HepG2 (cell line): ENCODE measurements around the gene PLA2G4A. TPM values are rescaled to one million over a fixed set of nuclear protein-coding genes. Genes with fewer than 3 reads are reported as not detected.

ENCODE experiments used
- ATAC-seq: fragments of 200-7000 bp; cut with Tn5 transposase; 3 replicates; pipeline ENCODE4 v1.9.1; 2020; ENCODE audit warnings: mild to moderate bottlenecking, moderate library complexity
- BruUV-seq: library from RNA; stranded (reverse); fragments of 400-500 nt; replicated peaks from 2 replicates; lab custom pipeline; 2021; lab: Mats Ljungman, UMichigan
- CTCF ChIA-PET: fragments of 300-600 bp; formaldehyde crosslinking; extraction: SDS; loops from one replicate; lab custom pipeline; 2021; ENCODE audit warnings: low total read pairs, inconsistent platforms, low intra/inter-chr PET ratio; lab: Yijun Ruan, JAX
- POLR2A ChIA-PET: fragments of 350-600 bp; sonication (Branson Sonifier 250); formaldehyde crosslinking; loops from one replicate; lab custom pipeline; 2020; ENCODE audit warnings: antibody characterized with exemption, inconsistent platforms; lab: Yijun Ruan, JAX
- DNase-seq: peaks from one replicate; pipeline ENCODE4 v3.0.0-alpha.2; 2015; ENCODE audit warnings: low spot score
- FAIRE-seq: peaks from 3 replicates; lab custom pipeline; 2011; peaks lifted over from hg19 to GRCh38; lab: Jason Lieb, UNC
- H2AFZ ChIP-seq: one replicate; pipeline ENCODE4 v1.6.1; 2011; ENCODE audit warnings: low read length, inconsistent platforms
- H3K27ac ChIP-seq: fragments of 300-600 bp; 3 replicates; pipeline ENCODE4 v1.8.0; 2011; ENCODE audit warnings: mixed run types, mild to moderate bottlenecking, mixed read lengths, low read length, inconsistent platforms; ENCODE audit not compliant: insufficient read depth; ENCODE audit errors: extremely low read length
- H3K27me3 ChIP-seq, 2 experiments: fragments of 200-600 bp in 1 of 2; 2 replicates in 1 of 2; 3 replicates in 1 of 2; pipeline versions ENCODE4 v1.6.0 to v1.8.0; 2011; ENCODE audit warnings: low read length in 2 of 2, mild to moderate bottlenecking in 2 of 2, moderate library complexity in 2 of 2, inconsistent platforms in 1 of 2; ENCODE audit not compliant: insufficient read depth in 2 of 2, control insufficient read depth in 1 of 2
- H3K36me3 ChIP-seq, 2 experiments: fragments of 200-600 bp in 1 of 2; replicated peaks in 1 of 2; 2 replicates in 1 of 2; 3 replicates in 1 of 2; pipeline versions ENCODE4 v1.5.1 to v1.8.0; 2011; ENCODE audit warnings: low read length in 2 of 2, inconsistent platforms in 1 of 2; ENCODE audit not compliant: insufficient read depth in 2 of 2, control insufficient read depth in 1 of 2
- H3K4me1 ChIP-seq: 2 replicates; pipeline ENCODE4 v1.5.1; 2012; ENCODE audit warnings: low read length, inconsistent platforms; ENCODE audit not compliant: insufficient read depth
- H3K4me2 ChIP-seq: 2 replicates; pipeline ENCODE4 v1.6.0; 2011; ENCODE audit warnings: low read depth, low read length, inconsistent platforms
- H3K4me3 ChIP-seq, 3 experiments: fragments of 200-600 bp in 1 of 3; sonication (generic), shearing (Covaris generic) in 1 of 3; replicated peaks in 1 of 3; 2 replicates each; pipeline ENCODE4 v1.5.1; 2011 to 2016; ENCODE audit warnings: low read length in 3 of 3, inconsistent platforms in 2 of 3, low read depth in 2 of 3, mild to moderate bottlenecking in 2 of 3, control low read depth in 1 of 3, mixed read lengths in 1 of 3; ENCODE audit not compliant: insufficient read depth in 1 of 3
- H3K79me2 ChIP-seq: one replicate; pipeline ENCODE4 v1.6.1; 2011; ENCODE audit warnings: low read length, inconsistent platforms; ENCODE audit not compliant: insufficient read depth
- H3K9ac ChIP-seq: 2 replicates; pipeline ENCODE4 v1.6.0; 2011; ENCODE audit warnings: mild to moderate bottlenecking, low read depth, low read length, inconsistent platforms; ENCODE audit not compliant: insufficient read depth
- H3K9me3 ChIP-seq: 2 replicates; pipeline ENCODE4 v1.5.1; 2012; ENCODE audit warnings: mild to moderate bottlenecking, low read length
- H4K20me1 ChIP-seq: 2 replicates; pipeline ENCODE4 v1.6.0; 2011; ENCODE audit warnings: inconsistent platforms, mild to moderate bottlenecking, low read length, moderate library complexity; ENCODE audit not compliant: insufficient read depth
- ATF7 ChIP-seq, 2 experiments: fragments of 450-650 bp in 1 of 2; sonication (generic) in 1 of 2; formaldehyde crosslinking in 1 of 2; IDR thresholded peaks; 2 replicates each; pipeline versions ENCODE4 v1.4.0 to v1.6.1; 2016 to 2020; ENCODE audit warnings: antibody characterized with exemption in 1 of 2, mild to moderate bottlenecking in 1 of 2, missing genetic modification reagents in 1 of 2
- GATA4 ChIP-seq: sonication (generic); IDR thresholded peaks from 2 replicates; pipeline ENCODE4 v1.6.1; 2016; ENCODE audit warnings: antibody characterized with exemption, low read depth, borderline replicate concordance
- GFI1 ChIP-seq: sonication (generic); formaldehyde crosslinking; IDR thresholded peaks from 2 replicates; pipeline ENCODE4 v1.5.0; 2020; ENCODE audit warnings: missing genetic modification reagents, mild to moderate bottlenecking, borderline replicate concordance
- MLX ChIP-seq: IDR thresholded peaks from 2 replicates; pipeline ENCODE4 v1.6.1; 2016
- MXD4 ChIP-seq: IDR thresholded peaks from 2 replicates; pipeline ENCODE4 v1.6.1; 2016; ENCODE audit warnings: mild to moderate bottlenecking, missing biosample characterization, missing genetic modification reagents
- REST ChIP-seq, 2 experiments: IDR thresholded peaks; 2 replicates each; pipeline ENCODE4 v1.6.1; 2011 to 2012; ENCODE audit warnings: low read length in 2 of 2, borderline replicate concordance in 1 of 2, low read depth in 1 of 2, mild to moderate bottlenecking in 1 of 2, moderate library complexity in 1 of 2
- TFDP1 ChIP-seq: IDR thresholded peaks from 2 replicates; pipeline ENCODE4 v1.6.1; 2016; ENCODE audit warnings: missing compliant biosample characterization, missing genetic modification reagents, borderline replicate concordance
- ZNF263 ChIP-seq: sonication (generic); formaldehyde crosslinking; IDR thresholded peaks from 2 replicates; pipeline ENCODE4 v1.4.0; 2020; ENCODE audit warnings: missing genetic modification reagents
- ZNF333 ChIP-seq: sonication (generic); formaldehyde crosslinking; IDR thresholded peaks from 2 replicates; pipeline ENCODE4 v1.4.0; 2020; ENCODE audit warnings: mild to moderate bottlenecking, missing genetic modification reagents, borderline replicate concordance
- ZNF572 ChIP-seq: sonication (generic); formaldehyde crosslinking; IDR thresholded peaks from 2 replicates; pipeline ENCODE4 v1.5.1; 2020; ENCODE audit warnings: mild to moderate bottlenecking, missing genetic modification reagents
- ZNF615 ChIP-seq: sonication (generic); formaldehyde crosslinking; IDR thresholded peaks from 2 replicates; pipeline ENCODE4 v1.5.0; 2020; ENCODE audit warnings: mild to moderate bottlenecking, missing genetic modification reagents, borderline replicate concordance
- WGBS: methylation state at CpG from one replicate; pipeline ENCODE4 v1.1.6; 2017; ENCODE audit warnings: low lambda C conversion rate; 5-methylcytosine and 5-hydroxymethylcytosine counted together
- in situ Hi-C: cut with HindIII; loops from 2 replicates; pipeline ENCODE4 v1.10.0; 2017; ENCODE audit warnings: low pct_unique_long_range_greater_than_20kb; ENCODE audit not compliant: extremely low pct_ligation_motif_present
- intact Hi-C: fragments of 100-400 bp; cut with micrococcal nuclease; formaldehyde crosslinking; loops from one replicate; pipeline ENCODE4 v1.10.0; 2022; ENCODE audit not compliant: unreplicated experiment
- polyA plus RNA-seq, 8 experiments: library from polyadenylated mRNA; depleted of rRNA in 3 of 8; stranded (reverse) in 7 of 8; unstranded in 1 of 8; fragments of >200 nt; fragmentation: Illumina TruSeq in 4 of 8; extraction: Trizol in 4 of 8; gene quantifications; 2 replicates each; pipeline versions ENCODE4 v1.2.1 to v1.2.3, GENCODE V29; 2011 to 2016; ENCODE audit warnings: low read depth in 4 of 8, missing spikeins in 1 of 8, mixed read lengths in 1 of 8; ENCODE audit not compliant: insufficient read depth in 1 of 8
- total RNA-seq, 5 experiments: library from RNA; depleted of rRNA; stranded (reverse); fragments of >200 nt; fragmentation: Illumina TruSeq; extraction: Trizol; gene quantifications; 2 replicates each; pipeline ENCODE4 v1.2.3, GENCODE V29; 2016; ENCODE audit warnings: low read depth in 1 of 5

PLA2G4A gene
- total and polyA plus RNA-seq, 2 of the 13 experiments (the other 11 are each of a cell fraction or from before 2014, with no cell fraction given) = not detected

- Histone ChIP-seq H3K4me1 (no peaks in the 10 kb centered on the region), H3K36me3 (no peaks in the 10 kb centered on the region), H3K27ac (no peak overlapping the region), H3K4me3 (no peak overlapping the region), H3K27me3 (no peaks in the 10 kb centered on the region), H2AFZ (no peak overlapping the region), H3K79me2 (no peaks in the 10 kb centered on the region), H3K4me2 (no peak overlapping the region), H3K9me3 (no peaks in the 10 kb centered on the region)
- intact Hi-C loops (no loop called here), in situ Hi-C loops (no loop called here)
- ChIA-PET CTCF (no interaction called here), POLR2A (no interaction called here)
- ATAC-seq = no peak
- BruUV-seq = no TSS peak
- no peak for DNase-seq
- WGBS = 0% methylated on average over 1 of the region's 1 CpG
- no peak for FAIRE-seq
- TF ChIP-seq GFI1 (CRISPR knock-in tag) = no peak
- no peak for TF ChIP-seq ZNF263 (CRISPR knock-in tag)
- TF ChIP-seq TFDP1 (CRISPR knock-in tag) = no peak
- TF ChIP-seq, all 625 proteins: peak for 0
- no peaks in the 10 kb centered on the region for H4K20me1 ChIP-seq
- H3K9ac ChIP-seq = no peak overlapping the region
Measured at GRCh38 chr1:186975220-186975619, 146.5 kb downstream of the PLA2G4A start.

GRCh38 chr1:186976700-186977099, 148.0 kb downstream of the PLA2G4A start:
- BruUV-seq = no TSS peak
- H2AFZ ChIP-seq = no peak overlapping the region
- H3K4me1 ChIP-seq = no peaks in the 10 kb centered on the region
- H3K79me2 ChIP-seq = no peaks in the 10 kb centered on the region
- no peak overlapping the region for H3K9ac ChIP-seq
- H3K9me3 ChIP-seq = no peaks in the 10 kb centered on the region
- H3K27ac ChIP-seq = no peak overlapping the region
- DNase-seq = no peak
- ATAC-seq = no peak
- H3K4me3 ChIP-seq = no peak overlapping the region
- ChIA-PET CTCF (no interaction called here), POLR2A (no interaction called here)
- H3K36me3 ChIP-seq = no peaks in the 10 kb centered on the region
- WGBS = 13% methylated on average over 8 of the region's 8 CpGs
- intact Hi-C loops = no loop called here
- no peak for FAIRE-seq
- H3K4me2 ChIP-seq = no peak overlapping the region
- in situ Hi-C loops = no loop called here
- H4K20me1 ChIP-seq = no peaks in the 10 kb centered on the region
- no peaks in the 10 kb centered on the region for H3K27me3 ChIP-seq
- TF ChIP-seq ZNF572 = no peak
- no peak for TF ChIP-seq MXD4
- no peak for TF ChIP-seq ZNF615 (CRISPR knock-in tag)
- TF ChIP-seq GATA4 = no peak
- TF ChIP-seq REST (IDR thresholded peaks at IDR 0.05; ENCODE audit: borderline replicate concordance in 1 of 2, low read depth in 1 of 2, low read length in 2 of 2) = no peak
- TF ChIP-seq ATF7 (IDR thresholded peaks at IDR 0.05) = no peak
- no peak for TF ChIP-seq ATF7 (CRISPR knock-in tag; IDR thresholded peaks at IDR 0.05)
- no peak for TF ChIP-seq ZNF333 (CRISPR knock-in tag)
- TF ChIP-seq MLX (CRISPR knock-in tag) = no peak
